Stimulated activated CD4-positive, alpha-beta T cell treated with anti-CD3 and anti-CD28 coated beads, Interleukin-12 subunit alpha, Interleukin-12 subunit beta, amount 100 ng/mL, for 24 hours (primary cell): ENCODE data around the gene ANKFY1.

Experiments
- DNase-seq, 2 experiments: peaks; one replicate each; pipeline ENCODE4 v3.0.0-alpha.2; 2020; ENCODE audit warnings: low read depth in 2 of 2

ANKFY1 gene

GRCh38 chr17:4179071-4179470, 84.7 kb downstream of the ANKFY1 start:
- DNase-seq: no peak

- no peak for DNase-seq
These were observed 85.1 kb downstream of the ANKFY1 start for GRCh38 chr17:4178651-4179050.

- DNase-seq: no peak
These were observed 86.0 kb downstream of the ANKFY1 start for GRCh38 chr17:4177806-4178205.

GRCh38 chr17:4176808-4177472, 86.8 kb downstream of the ANKFY1 start:
- DNase-seq: peak; percentile 6 to 15

GRCh38 chr17:4175921-4176807, 87.6 kb downstream of the ANKFY1 start:
- peak; percentile 13 to 29 for DNase-seq

- DNase-seq: no peak
These were observed 89.2 kb downstream of the ANKFY1 start for GRCh38 chr17:4174556-4174955.

GRCh38 chr17:4173781-4174180, 90.0 kb downstream of the ANKFY1 start:
- no peak for DNase-seq

GRCh38 chr17:4172356-4172755, 91.4 kb downstream of the ANKFY1 start:
- no peak for DNase-seq

- DNase-seq: no peak
These were observed 93.0 kb downstream of the ANKFY1 start for GRCh38 chr17:4170639-4171280.

GRCh38 chr17:4167786-4168185, 96.0 kb downstream of the ANKFY1 start:
- no peak for DNase-seq

GRCh38 chr17:4166419-4166818, 97.4 kb downstream of the ANKFY1 start:
- DNase-seq: no peak

- no peak for DNase-seq
These were observed 98.3 kb downstream of the ANKFY1 start for GRCh38 chr17:4165301-4166010.

GRCh38 chr17:4163951-4164350, 99.8 kb downstream of the ANKFY1 start:
- no peak for DNase-seq

GRCh38 chr17:4162775-4163466, 100.9 kb downstream of the ANKFY1 start:
- no peak for DNase-seq

- no peak for DNase-seq
These were observed 101.5 kb downstream of the ANKFY1 start for GRCh38 chr17:4162321-4162720.

GRCh38 chr17:4161967-4162305, 101.8 kb downstream of the ANKFY1 start:
- DNase-seq: no peak

- DNase-seq: no peak
These were observed 102.4 kb downstream of the ANKFY1 start for GRCh38 chr17:4161192-4161966.

- no peak for DNase-seq
These were observed 103.4 kb downstream of the ANKFY1 start for GRCh38 chr17:4160294-4160859.

- no peak for DNase-seq
These were observed 104.0 kb downstream of the ANKFY1 start for GRCh38 chr17:4159761-4160160.

- no peak for DNase-seq
These were observed 106.0 kb downstream of the ANKFY1 start for GRCh38 chr17:4157618-4158333.
